Heart left ventricle (tissue), 16 donors: ENCODE results near the gene FOXP1. TPM values are rescaled to one million over a fixed set of nuclear protein-coding genes. Genes with fewer than 3 reads are reported as not detected.

Experiments used
- ATAC-seq, 4 donors: fragments of 200-7000 bp; cut with Tn5 transposase; one replicate each; pipeline ENCODE4 v1.9.1; 2020 to 2022; ENCODE audit warnings: moderate library complexity in 4 of 4, mild to moderate bottlenecking in 3 of 4, moderate number of reproducible peaks in 1 of 4
- DNase-seq, 5 donors: peaks; one replicate each; pipeline ENCODE4 v3.0.0-alpha.2; 2020
- H3K27ac ChIP-seq, 12 donors: fragments of 200-600 bp; sonication (generic) in 4 of 12; one replicate each; pipeline versions ENCODE4 v1.5.0 to v1.8.0; 2016 to 2022; ENCODE audit warnings: mild to moderate bottlenecking in 2 of 12
- H3K27me3 ChIP-seq, 9 donors: fragments of 200-600 bp; sonication (generic) in 2 of 9; one replicate each; pipeline versions ENCODE4 v1.5.1 to v1.8.0; 2016 to 2022; ENCODE audit warnings: mild to moderate bottlenecking in 3 of 9
- H3K36me3 ChIP-seq, 9 donors: fragments of 200-600 bp; sonication (generic) in 2 of 9; one replicate each; pipeline versions ENCODE4 v1.5.0 to v1.8.0; 2018 to 2022; ENCODE audit warnings: mild to moderate bottlenecking in 2 of 9
- H3K4me1 ChIP-seq, 12 donors: fragments of 200-600 bp; sonication (generic) in 4 of 12; one replicate each; pipeline versions ENCODE4 v1.5.0 to v1.8.0; 2016 to 2022; ENCODE audit warnings: mild to moderate bottlenecking in 3 of 12
- H3K4me3 ChIP-seq, 12 donors: fragments of 200-600 bp; sonication (generic) in 4 of 12; one replicate each; pipeline versions ENCODE4 v1.5.0 to v1.8.0; 2017 to 2022; ENCODE audit warnings: mild to moderate bottlenecking in 9 of 12, moderate library complexity in 4 of 12
- H3K9me3 ChIP-seq, 12 donors: fragments of 200-600 bp; sonication (generic) in 4 of 12; one replicate each; pipeline versions ENCODE4 v1.5.0 to v1.8.0; 2016 to 2022; ENCODE audit warnings: mild to moderate bottlenecking in 1 of 12
- POLR2A ChIP-seq, 2 donors: fragments of 450-650 bp; IDR thresholded peaks; one replicate each; pipeline ENCODE4 v1.6.1; 2017; ENCODE audit warnings: antibody characterized with exemption in 2 of 2, mild to moderate bottlenecking in 2 of 2, moderate library complexity in 2 of 2
- WGBS, 4 donors: extraction: QIAGEN DNeasy Blood & Tissue Kit in 2 of 4; methylation state at CpG; one replicate each; pipeline versions ENCODE4 v1.1.5 to v1.1.7; 2013 to 2018; 5-methylcytosine and 5-hydroxymethylcytosine counted together
- intact Hi-C, 10 donors: fragments of 100-400 bp; cut with DNase I; formaldehyde crosslinking; loops; one replicate each; pipeline versions ENCODE4 v1.11.1 to v1.14.2; 2022
- polyA plus RNA-seq, 2 donors: library from polyadenylated mRNA; stranded (reverse); fragments of 200-250 nt; gene quantifications; one replicate each; pipeline ENCODE4 v1.2.3, GENCODE V29; 2013
- total RNA-seq, 9 donors: library from RNA; depleted of rRNA in 2 of 9; stranded (reverse); fragments of >200 nt in 2 of 9; fragmentation: NEBNext Ultra II Directional in 3 of 9; extraction: Animal tissue kit (Norgen Biotek cat#: 25700) in 3 of 9; gene quantifications; one replicate each; pipeline versions ENCODE4 v1.1.0 to v1.2.4, GENCODE V29; 2016 to 2023
- TF ChIP-seq, protein P1 (sequence below), 12 donors: fragments of 200-600 bp; sonication (generic) in 4 of 12; IDR thresholded peaks; one replicate each; pipeline versions ENCODE4 v1.5.0 to v1.8.0; 2018 to 2022; ENCODE audit warnings: antibody characterized with exemption in 12 of 12, mild to moderate bottlenecking in 5 of 12
- donor health status: ischemic (EF 13 %, LVEDD 7.1; RV severe dilation, severe dysfunction).
- donor health status: healthy with polysubstance abuse.
- donor health status: DM: no; HTN: yes; CAD: no.
- donor health status: DM: no; HTN: no; CAD: no.
- donor health status: ischemic (EF 25% LVEDD 6.9; RV normal size, moderate dysfunction).
- donor health status: ischemic (EF 25% LVEDD 5.7; RV mildly dilated, moderate dysfunction).
- donor health status: healthy.
- donor health status: DM: yes; HTN: yes; CAD: no.
- donor health status: ischemic (EF 35%, LVEDD 5.7; RV mildly dilated, moderate dysfunction).
- donor health status: nonischemic (EF 11% LVEDD 7.7; RV severe dilation, severe dysfunction).
- donor health status: DM: yes; HTN: yes; CAD: no.
- donor health status: PGD.
- donor health status: ischemic (EF 29% LVEDD 5.4; RV normal size, mild dysfunction).
- donor health status: nonischemic (EF 23%, LVEDD 6.1; RV moderate dilation, normal function).

Gene FOXP1
- total and polyA plus RNA-seq, 11 donors: 14.9 to 67.8 (median 41.1) TPM

DNA sequence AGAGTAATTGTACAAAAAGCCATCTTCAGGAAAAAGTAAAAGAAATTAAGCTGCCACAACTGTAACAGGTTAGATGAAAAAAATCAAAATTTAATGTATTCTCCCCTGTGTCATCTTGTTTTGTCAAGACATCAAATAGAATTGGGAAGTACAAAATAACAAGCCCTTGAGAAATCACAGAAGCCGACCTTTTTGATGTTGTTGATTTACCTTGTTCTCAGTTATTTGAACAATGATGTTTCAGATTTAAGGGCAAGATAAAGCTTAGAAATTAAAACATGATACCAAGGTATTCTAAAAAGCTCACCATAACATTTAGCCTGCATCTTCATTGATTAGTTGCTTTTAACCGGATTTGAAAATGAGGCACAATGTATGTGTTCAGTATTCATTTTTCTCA, 523.0 kb downstream of the FOXP1 start:
- Histone ChIP-seq H3K27ac (peak overlapping the region; percentile 6 to 99 (median 97)), H3K27me3 (no peaks in the 10 kb centered on the region), H3K4me1 (peaks cover 0 to 80% (median 58%) of the 10 kb centered on the region in 12 donors), H3K9me3 (no peaks in the 10 kb centered on the region), H3K36me3 (no peaks in the 10 kb centered on the region), H3K4me3 (peak overlapping the region in 8 of 12 donors; percentile 64 to 87 (median 76))
- DNase-seq: no peak
- TF ChIP-seq POLR2A (IDR thresholded peaks at IDR 0.05): no peak
- TF ChIP-seq, protein P1, sequence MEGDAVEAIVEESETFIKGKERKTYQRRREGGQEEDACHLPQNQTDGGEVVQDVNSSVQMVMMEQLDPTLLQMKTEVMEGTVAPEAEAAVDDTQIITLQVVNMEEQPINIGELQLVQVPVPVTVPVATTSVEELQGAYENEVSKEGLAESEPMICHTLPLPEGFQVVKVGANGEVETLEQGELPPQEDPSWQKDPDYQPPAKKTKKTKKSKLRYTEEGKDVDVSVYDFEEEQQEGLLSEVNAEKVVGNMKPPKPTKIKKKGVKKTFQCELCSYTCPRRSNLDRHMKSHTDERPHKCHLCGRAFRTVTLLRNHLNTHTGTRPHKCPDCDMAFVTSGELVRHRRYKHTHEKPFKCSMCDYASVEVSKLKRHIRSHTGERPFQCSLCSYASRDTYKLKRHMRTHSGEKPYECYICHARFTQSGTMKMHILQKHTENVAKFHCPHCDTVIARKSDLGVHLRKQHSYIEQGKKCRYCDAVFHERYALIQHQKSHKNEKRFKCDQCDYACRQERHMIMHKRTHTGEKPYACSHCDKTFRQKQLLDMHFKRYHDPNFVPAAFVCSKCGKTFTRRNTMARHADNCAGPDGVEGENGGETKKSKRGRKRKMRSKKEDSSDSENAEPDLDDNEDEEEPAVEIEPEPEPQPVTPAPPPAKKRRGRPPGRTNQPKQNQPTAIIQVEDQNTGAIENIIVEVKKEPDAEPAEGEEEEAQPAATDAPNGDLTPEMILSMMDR (IDR thresholded peaks at IDR 0.05): no peak
- intact Hi-C loops: loop anchor here in 7 of 10 donors (5.0 to 10.0 kb wide), 4 partner anchors 56 to 522 kb away; partner anchors contain the start of gene FOXP1 (in 3 of the 7)
- WGBS, 4 donors: 49 to 67% (median 56%) methylated on average over 2 of the region's 2 CpGs
- ATAC-seq: no peak

DNA sequence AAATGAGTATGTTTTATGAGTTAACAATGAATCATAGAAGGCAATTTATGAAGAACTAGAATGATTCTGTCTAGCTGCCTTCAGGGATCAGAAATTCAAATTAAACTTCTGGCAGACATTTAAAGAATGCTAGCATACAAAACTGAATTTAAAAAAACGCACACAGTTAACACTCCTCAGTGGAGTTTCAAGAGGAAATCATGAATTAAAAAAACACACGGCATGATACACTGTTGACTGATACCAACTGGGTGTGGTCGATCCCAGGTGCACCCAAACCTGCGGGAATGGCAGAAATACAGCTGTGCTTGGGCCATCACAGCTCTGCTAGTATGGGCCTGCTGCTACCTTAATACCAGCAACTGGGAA, 526.0 kb downstream of the FOXP1 start:
- Histone ChIP-seq H3K27me3 (no peaks in the 10 kb centered on the region), H3K9me3 (no peaks in the 10 kb centered on the region), H3K4me3 (peak overlapping the region in 6 of 12 donors; percentile 2 to 26 (median 16)), H3K4me1 (peaks cover 0 to 100% (median 82%) of the 10 kb centered on the region in 12 donors), H3K27ac (peak overlapping the region; percentile 22 to 97 (median 82)), H3K36me3 (peaks cover 0 to 7% (median 0%) of the 10 kb centered on the region in 9 donors)
- no peak for TF ChIP-seq POLR2A (IDR thresholded peaks at IDR 0.05)
- TF ChIP-seq, protein P1 (IDR thresholded peaks at IDR 0.05): no peak
- ATAC-seq: no peak
- 41 to 51% (median 46%) methylated on average over 4 of the region's 4 CpGs for WGBS, 4 donors
- no peak for DNase-seq
- intact Hi-C loops: loop anchor here in 2 of 10 donors (5.0 kb wide), 2 partner anchors 50 to 525 kb away; partner anchors contain the start of gene FOXP1 (in 1 of the 2)

DNA sequence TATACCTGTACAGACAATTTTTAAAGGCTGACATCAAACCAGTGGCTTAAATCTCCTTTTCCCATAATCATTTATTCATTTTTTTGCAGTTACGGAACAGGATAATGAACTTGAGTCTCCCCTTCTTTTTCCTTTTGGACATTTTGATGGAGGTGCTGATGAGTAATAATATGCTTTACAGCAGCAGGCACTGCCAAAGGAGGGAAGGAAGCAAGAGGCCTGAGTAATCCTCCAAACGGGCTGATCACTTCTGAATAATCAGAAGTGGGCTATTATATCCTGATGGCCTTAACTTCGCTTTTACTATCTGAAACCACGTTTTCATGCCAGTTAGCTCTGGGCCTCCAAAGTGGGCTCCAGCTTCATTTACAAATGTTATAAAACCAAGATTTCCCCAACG, 527.2 kb downstream of the FOXP1 start:
- peak overlapping the region in 3 of 12 donors; percentile 13 to 30 (median 26) for H3K4me3 ChIP-seq
- TF ChIP-seq, protein P1 (IDR thresholded peaks at IDR 0.05): no peak
- TF ChIP-seq POLR2A (IDR thresholded peaks at IDR 0.05): no peak
- peaks cover 2 to 100% (median 83%) of the 10 kb centered on the region in 12 donors for H3K4me1 ChIP-seq
- H3K27me3 ChIP-seq: no peaks in the 10 kb centered on the region
- intact Hi-C loops: loop anchor here in 2 of 10 donors (5.0 kb wide), 2 partner anchors 49 to 526 kb away; partner anchors contain the start of gene FOXP1 (in 1 of the 2)
- WGBS, 4 donors: 44 to 55% (median 50%) methylated on average over 5 of the region's 5 CpGs
- ATAC-seq (peak in 2 of 4 donors; percentile 44 to 50), DNase-seq (no peak)
- H3K36me3 ChIP-seq: peaks cover 0 to 19% (median 10%) of the 10 kb centered on the region in 9 donors
- H3K9me3 ChIP-seq: no peaks in the 10 kb centered on the region
- peak overlapping the region; percentile 38 to 97 (median 84) for H3K27ac ChIP-seq

DNA sequence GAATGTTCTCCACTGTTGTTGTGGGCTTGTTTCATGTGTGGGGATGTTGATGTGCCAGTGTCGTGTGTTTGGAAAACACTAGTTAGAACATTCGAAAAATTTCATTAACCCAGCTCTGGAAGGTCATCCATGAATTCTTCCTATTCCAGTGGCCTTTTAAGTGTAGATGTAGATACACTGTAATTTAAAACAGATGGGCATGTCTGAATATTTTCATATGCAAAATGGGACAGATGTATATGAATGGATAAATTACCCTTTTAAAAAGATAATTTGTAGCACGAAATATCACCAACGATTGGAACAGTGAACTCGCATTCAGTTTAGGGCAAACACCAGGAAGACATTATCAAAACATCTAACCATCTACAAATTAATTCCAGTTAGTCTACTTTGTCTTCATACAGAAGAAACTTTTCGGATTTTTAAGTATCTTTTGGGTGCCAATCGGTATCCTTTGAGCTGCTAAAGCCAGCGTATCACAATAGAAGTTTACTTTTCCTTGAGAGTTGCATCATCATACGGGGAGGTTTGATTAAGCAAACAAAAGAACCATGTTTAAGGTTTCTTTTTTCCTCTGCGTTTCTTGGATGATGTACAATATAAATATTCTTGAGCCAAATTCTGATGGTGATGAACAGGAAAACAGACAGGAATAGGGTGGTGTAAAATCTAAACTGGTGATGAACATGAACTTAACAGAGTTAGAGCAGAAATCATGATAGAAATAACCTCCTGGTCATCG, 528.1 kb downstream of the FOXP1 start:
- ATAC-seq: peak in 3 of 4 donors; percentile 34 to 39 (median 38)
- intact Hi-C loops: loop anchor here in 2 of 10 donors (5.0 kb wide), 2 partner anchors 48 to 527 kb away; partner anchors contain the start of gene FOXP1 (in 1 of the 2)
- peak overlapping the region in 5 of 12 donors; percentile 10 to 30 (median 13) for H3K4me3 ChIP-seq
- peaks cover 7 to 100% (median 83%) of the 10 kb centered on the region in 12 donors for H3K4me1 ChIP-seq
- 43 to 59% (median 48%) methylated on average over 11 of the region's 11 CpGs for WGBS, 4 donors
- H3K27ac ChIP-seq: peak overlapping the region; percentile 38 to 97 (median 84)
- no peaks in the 10 kb centered on the region for H3K9me3 ChIP-seq
- no peak for DNase-seq
- TF ChIP-seq, protein P1 (IDR thresholded peaks at IDR 0.05): no peak
- TF ChIP-seq POLR2A (IDR thresholded peaks at IDR 0.05): no peak
- H3K27me3 ChIP-seq: no peaks in the 10 kb centered on the region
- H3K36me3 ChIP-seq: peaks cover 0 to 28% (median 17%) of the 10 kb centered on the region in 9 donors
